GM12865 (cell line): ENCODE measurements around the gene DOHH.

Experiments used
- DNase-seq: peaks from one replicate; pipeline ENCODE4 v3.0.0; 2010; ENCODE audit warnings: low read depth
- H3K4me3 ChIP-seq: 2 replicates; pipeline ENCODE4 v1.5.1; 2011; ENCODE audit warnings: mild to moderate bottlenecking, low read depth, low read length, control low read depth
- TF ChIP-seq, protein P1 (sequence below): IDR thresholded peaks from 2 replicates; pipeline ENCODE4 v1.5.1; 2011; ENCODE audit warnings: low read length, control low read depth, low read depth, inconsistent platforms; ENCODE audit not compliant: insufficient read depth; ENCODE audit errors: missing control alignments

DOHH gene

GRCh38 chr19:3475449-3475848 lies 25.0 kb downstream of the DOHH start:
- no peak for DNase-seq
- H3K4me3 ChIP-seq = no peak overlapping the region
- TF ChIP-seq, protein P1, sequence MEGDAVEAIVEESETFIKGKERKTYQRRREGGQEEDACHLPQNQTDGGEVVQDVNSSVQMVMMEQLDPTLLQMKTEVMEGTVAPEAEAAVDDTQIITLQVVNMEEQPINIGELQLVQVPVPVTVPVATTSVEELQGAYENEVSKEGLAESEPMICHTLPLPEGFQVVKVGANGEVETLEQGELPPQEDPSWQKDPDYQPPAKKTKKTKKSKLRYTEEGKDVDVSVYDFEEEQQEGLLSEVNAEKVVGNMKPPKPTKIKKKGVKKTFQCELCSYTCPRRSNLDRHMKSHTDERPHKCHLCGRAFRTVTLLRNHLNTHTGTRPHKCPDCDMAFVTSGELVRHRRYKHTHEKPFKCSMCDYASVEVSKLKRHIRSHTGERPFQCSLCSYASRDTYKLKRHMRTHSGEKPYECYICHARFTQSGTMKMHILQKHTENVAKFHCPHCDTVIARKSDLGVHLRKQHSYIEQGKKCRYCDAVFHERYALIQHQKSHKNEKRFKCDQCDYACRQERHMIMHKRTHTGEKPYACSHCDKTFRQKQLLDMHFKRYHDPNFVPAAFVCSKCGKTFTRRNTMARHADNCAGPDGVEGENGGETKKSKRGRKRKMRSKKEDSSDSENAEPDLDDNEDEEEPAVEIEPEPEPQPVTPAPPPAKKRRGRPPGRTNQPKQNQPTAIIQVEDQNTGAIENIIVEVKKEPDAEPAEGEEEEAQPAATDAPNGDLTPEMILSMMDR = no peak

DNA sequence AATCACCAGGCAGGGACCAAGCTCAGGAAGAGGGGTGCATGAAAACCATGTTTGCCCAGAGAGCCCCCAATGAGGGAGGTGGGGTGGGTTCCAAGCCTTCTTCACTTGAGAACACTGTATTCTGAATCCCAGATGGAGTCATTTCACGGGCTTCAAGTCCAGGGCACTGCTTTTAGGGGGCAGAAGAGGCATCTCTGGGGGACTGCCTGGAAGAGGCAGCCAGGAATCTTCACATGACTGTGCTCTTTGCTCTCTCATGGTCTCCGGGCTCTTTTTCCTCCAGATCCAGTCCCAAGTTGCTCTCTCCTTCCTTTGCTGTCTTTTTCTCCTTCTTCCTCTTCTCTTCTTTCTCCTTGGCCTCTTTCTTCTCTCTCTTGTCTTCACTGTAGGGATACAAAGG lies 25.9 kb downstream of the DOHH start:
- TF ChIP-seq, protein P1 = no peak
- no peak overlapping the region for H3K4me3 ChIP-seq
- DNase-seq = no peak

- no peak for DNase-seq
- no peak overlapping the region for H3K4me3 ChIP-seq
- TF ChIP-seq, protein P1 = no peak
Observed at GRCh38 chr19:3474010-3474409, 26.5 kb downstream of the DOHH start.

- DNase-seq = peak; percentile 31
- H3K4me3 ChIP-seq = no peak overlapping the region
- TF ChIP-seq, protein P1 = peak; percentile 72
Observed at GRCh38 chr19:3471954-3472655, 28.4 kb downstream of the DOHH start.

GRCh38 chr19:3470500-3471128 lies 29.9 kb downstream of the DOHH start:
- H3K4me3 ChIP-seq = no peak overlapping the region
- TF ChIP-seq, protein P1 = no peak
- no peak for DNase-seq

- TF ChIP-seq, protein P1 = no peak
- DNase-seq = no peak
Observed at GRCh38 chr19:3469638-3470499, 30.6 kb downstream of the DOHH start.

More at GRCh38 chr19:3469638-3470499, 30.6 kb downstream of the DOHH start:
- no peak overlapping the region for H3K4me3 ChIP-seq
